Measurements from ENCODE around the gene SOHLH1.

The SOHLH1 gene

DNA sequence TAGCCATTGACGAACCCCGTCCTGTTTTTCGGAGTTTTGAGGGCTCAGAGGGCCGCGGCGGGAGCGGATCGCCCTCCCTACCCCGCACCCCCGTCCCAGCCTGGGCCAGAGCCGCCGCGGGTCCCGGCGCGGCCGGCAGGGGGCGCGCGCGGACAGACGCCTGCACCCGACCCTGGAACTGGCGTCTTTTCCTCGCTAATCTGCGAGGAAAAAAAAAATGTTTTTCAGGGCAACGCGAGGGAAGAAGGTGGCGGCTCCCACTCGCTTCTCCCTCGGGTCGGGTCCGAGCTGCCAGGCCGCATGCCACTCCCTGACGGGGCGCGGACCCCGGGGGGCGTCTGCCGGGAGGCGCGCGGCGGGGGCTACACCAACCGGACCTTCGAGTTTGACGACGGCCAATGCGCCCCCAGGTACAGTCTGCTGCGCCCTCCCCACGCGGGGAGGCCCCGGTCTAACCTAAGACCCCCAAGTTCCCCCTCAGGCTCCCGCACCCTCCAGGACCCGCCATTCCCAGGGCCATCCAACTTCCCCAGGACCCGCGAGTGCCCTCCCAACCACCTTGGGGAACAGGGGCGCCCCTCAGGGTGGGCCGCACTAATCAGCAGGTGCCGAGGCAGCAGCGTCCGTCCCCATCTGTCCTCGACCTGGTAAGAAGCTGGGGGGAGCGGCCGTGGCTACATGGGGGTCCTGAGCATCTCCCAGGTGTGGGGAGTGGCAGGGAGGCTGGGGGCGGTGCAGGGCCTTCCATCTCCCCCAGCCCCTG, 2.9 kb upstream of the SOHLH1 start, which contains the start of gene KCNT1:
Gene KCNT1 (plus strand): TSS at position 227 of the 763 bp plus-strand sequence. CDS start 74 bp downstream, at position 301.
- no peak within 1 kb of the TSS for H3K4me3 Mint-ChIP-seq
- no peaks in the 10 kb centered on the region for H3K27me3 Mint-ChIP-seq (ENCODE audit: low read depth)
- no peak within 1 kb of the TSS for H3K27ac Mint-ChIP-seq
- H3K9me3 Mint-ChIP-seq = no peaks in the 10 kb centered on the region
- H3K4me1 Mint-ChIP-seq (ENCODE audit: low read depth) = no peaks in the 10 kb centered on the region
- no peaks in the 10 kb centered on the region for H3K36me3 Mint-ChIP-seq (ENCODE audit: low read depth)

DNA sequence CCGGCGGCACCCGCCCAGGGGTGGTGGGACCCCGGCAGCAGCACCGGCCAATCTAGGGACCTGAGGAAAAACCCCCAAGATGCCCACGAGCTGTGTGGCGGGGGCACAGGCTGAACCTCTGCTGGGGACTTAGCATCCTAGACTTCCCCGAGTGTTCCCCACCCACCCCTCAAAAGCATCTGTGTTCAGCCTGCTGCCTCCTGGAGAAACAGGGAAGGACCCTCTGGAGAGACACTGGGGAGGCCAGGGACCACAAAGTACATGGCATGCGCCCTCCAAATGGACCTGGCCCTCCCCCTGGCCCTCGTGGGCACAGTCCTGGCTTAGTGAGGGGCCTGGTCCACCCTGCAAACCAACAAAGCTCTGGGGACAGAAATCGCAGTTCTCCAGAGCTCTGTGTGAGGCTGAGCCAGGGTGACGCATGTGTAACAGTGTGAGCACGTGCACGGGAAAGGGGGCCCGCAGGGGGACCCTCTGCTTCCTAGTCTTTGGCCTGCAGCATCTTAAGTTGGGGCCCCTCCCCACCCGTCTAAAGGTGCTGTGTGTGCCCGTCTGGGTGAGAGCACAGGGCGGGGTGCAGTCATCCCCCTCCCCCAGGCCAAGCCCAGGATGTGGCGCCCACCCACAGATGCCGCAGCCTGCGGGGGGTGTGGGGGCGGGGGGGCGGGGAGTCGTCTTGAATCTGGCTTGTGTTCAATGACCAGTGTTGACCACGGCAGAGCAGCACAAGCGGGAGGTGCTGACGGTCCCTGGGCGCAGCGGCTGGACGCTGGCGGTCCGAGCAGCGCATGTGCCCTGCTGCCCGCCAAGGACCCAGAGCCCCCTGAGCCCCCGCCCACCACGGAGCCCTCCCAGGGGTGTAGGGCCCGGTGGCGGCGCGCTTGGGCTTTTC, 2.0 kb upstream of the SOHLH1 start:
- Mint-ChIP-seq H3K4me3 (no peak overlapping the region), H3K36me3 (ENCODE audit: low read depth) (no peaks in the 10 kb centered on the region), H3K27me3 (ENCODE audit: low read depth) (no peaks in the 10 kb centered on the region), H3K4me1 (ENCODE audit: low read depth) (no peaks in the 10 kb centered on the region), H3K9me3 (no peaks in the 10 kb centered on the region), H3K27ac (no peak overlapping the region)

DNA sequence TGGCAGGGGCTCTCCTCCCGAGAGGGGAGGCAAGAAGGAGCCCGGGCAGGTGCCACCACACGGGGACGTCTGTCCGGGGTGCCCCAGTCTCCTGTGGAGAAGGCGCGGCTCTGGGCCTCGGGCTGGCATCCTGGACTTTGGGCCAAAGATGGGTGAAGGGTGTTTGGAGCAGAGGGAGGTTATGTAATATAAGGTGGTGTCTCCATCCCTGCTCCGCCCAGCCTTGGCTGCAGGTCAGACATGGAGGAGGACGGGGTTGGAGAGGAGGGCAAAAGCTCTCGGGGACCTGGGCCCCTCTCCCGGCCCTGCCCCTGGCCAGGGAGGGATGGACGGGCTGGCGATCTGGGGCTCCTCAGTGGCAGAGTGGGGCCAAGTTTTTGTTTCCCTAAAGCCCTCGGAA, 1.2 kb upstream of the SOHLH1 start:
- Mint-ChIP-seq H3K27ac (no peak overlapping the region), H3K27me3 (ENCODE audit: low read depth) (no peaks in the 10 kb centered on the region), H3K9me3 (no peaks in the 10 kb centered on the region), H3K36me3 (ENCODE audit: low read depth) (no peaks in the 10 kb centered on the region), H3K4me3 (no peak overlapping the region), H3K4me1 (ENCODE audit: low read depth) (no peaks in the 10 kb centered on the region)

GRCh38 chr9:135698767-135699166, 514 bp downstream of the SOHLH1 start:
- no peaks in the 10 kb centered on the region for H3K36me3 Mint-ChIP-seq (ENCODE audit: low read depth)
- no peak overlapping the region for H3K4me3 Mint-ChIP-seq
- no peaks in the 10 kb centered on the region for H3K27me3 Mint-ChIP-seq (ENCODE audit: low read depth)

DNA sequence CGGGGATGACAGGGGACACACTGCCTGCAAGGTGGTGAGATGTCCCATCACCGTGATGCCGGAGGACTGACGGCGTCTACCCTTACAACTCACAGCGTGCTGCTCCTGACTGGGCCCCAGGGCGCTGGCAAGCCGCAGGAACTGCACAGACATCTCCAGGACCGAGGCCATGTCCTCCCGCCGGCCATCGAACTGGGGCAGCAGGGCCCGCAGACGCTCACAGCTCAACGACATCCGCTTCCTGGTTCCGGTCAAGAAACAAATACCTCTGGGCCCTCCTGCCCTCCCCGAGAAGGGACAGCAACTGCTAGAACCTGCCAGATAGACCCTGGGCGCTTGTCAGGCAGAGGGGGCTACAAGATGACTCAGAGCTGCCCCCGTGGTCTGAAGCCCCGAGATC, 1.0 kb downstream of the SOHLH1 start:
- no peak overlapping the region for H3K4me3 Mint-ChIP-seq
- no peaks in the 10 kb centered on the region for H3K36me3 Mint-ChIP-seq (ENCODE audit: low read depth)
- H3K4me1 Mint-ChIP-seq (ENCODE audit: low read depth) = no peaks in the 10 kb centered on the region
- H3K27ac Mint-ChIP-seq = no peak overlapping the region
- no peaks in the 10 kb centered on the region for H3K9me3 Mint-ChIP-seq
- no peaks in the 10 kb centered on the region for H3K27me3 Mint-ChIP-seq (ENCODE audit: low read depth)

More at GRCh38 chr9:135698767-135699166, 514 bp downstream of the SOHLH1 start:
- no peak overlapping the region for H3K27ac Mint-ChIP-seq
- no peaks in the 10 kb centered on the region for H3K9me3 Mint-ChIP-seq
- no peaks in the 10 kb centered on the region for H3K4me1 Mint-ChIP-seq (ENCODE audit: low read depth)

DNA sequence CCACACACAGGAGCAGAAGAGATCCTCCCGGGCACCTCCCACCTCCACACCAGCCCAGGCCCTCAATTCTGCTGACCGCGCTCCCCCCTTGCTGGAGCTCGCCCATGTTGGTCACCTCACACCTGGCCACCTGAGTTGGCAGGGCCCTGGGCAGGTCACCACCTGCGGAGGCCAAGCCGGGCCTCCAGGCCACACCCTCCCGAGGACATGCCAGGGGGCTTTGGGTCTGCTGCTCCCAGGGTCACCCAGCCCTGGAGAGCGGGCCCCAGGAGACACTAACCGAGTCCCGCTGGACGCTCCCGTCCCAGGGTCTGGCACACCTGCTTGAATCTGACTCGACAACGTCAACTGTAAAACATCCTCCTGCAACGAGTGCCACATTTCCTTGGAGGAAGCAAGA, 2.1 kb downstream of the SOHLH1 start:
- Mint-ChIP-seq H3K27me3 (ENCODE audit: low read depth) (no peaks in the 10 kb centered on the region), H3K9me3 (no peaks in the 10 kb centered on the region), H3K27ac (no peak overlapping the region), H3K36me3 (ENCODE audit: low read depth) (no peaks in the 10 kb centered on the region), H3K4me1 (ENCODE audit: low read depth) (no peaks in the 10 kb centered on the region), H3K4me3 (no peak overlapping the region)

DNA sequence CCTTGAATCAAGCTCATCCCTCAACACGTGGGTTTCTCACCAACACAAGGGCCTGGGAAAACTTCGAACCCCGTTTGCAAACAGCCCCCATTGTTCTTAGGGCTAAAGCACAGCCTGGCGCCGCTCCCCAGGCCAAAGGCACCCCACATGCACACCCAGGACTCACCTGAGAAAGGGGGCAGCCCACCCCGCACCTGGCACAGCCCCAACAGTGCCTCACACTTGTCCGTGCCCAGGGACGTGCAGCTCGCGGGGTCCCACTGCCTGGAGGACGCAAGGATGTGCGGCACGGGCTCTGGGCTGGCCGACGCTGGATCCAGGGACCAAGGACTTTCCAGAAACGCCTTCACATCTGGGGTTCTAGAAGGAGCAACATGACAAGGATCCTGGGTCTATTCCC, 2.8 kb downstream of the SOHLH1 start:
- Mint-ChIP-seq H3K27ac (no peak overlapping the region), H3K27me3 (ENCODE audit: low read depth) (no peaks in the 10 kb centered on the region), H3K4me3 (no peak overlapping the region), H3K4me1 (ENCODE audit: low read depth) (no peaks in the 10 kb centered on the region), H3K9me3 (no peaks in the 10 kb centered on the region), H3K36me3 (ENCODE audit: low read depth) (no peaks in the 10 kb centered on the region)

DNA sequence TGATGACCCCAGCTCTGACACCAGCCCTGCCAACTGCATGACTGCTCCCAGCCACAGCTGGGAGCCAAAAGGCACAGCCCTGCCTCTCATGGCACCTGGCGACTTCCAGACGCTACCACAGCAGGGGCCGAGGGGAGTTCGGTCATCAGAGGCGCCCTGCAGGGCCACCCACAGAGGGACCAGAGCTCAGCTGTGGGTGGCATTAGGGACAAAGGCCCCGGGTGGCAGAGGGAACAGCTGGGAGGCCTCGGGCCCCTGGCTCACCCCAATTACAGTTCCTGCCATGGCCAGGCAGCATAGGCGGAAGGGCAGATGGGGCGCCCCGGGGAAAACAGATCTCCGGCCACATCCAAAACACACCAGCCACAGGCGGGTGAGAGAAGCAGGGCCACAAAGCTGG, 3.6 kb downstream of the SOHLH1 start:
- Mint-ChIP-seq H3K27me3 (ENCODE audit: low read depth) (no peaks in the 10 kb centered on the region), H3K4me1 (ENCODE audit: low read depth) (no peaks in the 10 kb centered on the region), H3K9me3 (no peaks in the 10 kb centered on the region), H3K36me3 (ENCODE audit: low read depth) (no peaks in the 10 kb centered on the region), H3K4me3 (no peak overlapping the region), H3K27ac (no peak overlapping the region)

- Mint-ChIP-seq H3K4me3 (no peak overlapping the region), H3K4me1 (ENCODE audit: low read depth) (no peaks in the 10 kb centered on the region), H3K36me3 (ENCODE audit: low read depth) (no peaks in the 10 kb centered on the region), H3K27ac (no peak overlapping the region), H3K27me3 (ENCODE audit: low read depth) (no peaks in the 10 kb centered on the region), H3K9me3 (no peaks in the 10 kb centered on the region)
Observed at GRCh38 chr9:135695036-135695435, 4.2 kb downstream of the SOHLH1 start.

DNA sequence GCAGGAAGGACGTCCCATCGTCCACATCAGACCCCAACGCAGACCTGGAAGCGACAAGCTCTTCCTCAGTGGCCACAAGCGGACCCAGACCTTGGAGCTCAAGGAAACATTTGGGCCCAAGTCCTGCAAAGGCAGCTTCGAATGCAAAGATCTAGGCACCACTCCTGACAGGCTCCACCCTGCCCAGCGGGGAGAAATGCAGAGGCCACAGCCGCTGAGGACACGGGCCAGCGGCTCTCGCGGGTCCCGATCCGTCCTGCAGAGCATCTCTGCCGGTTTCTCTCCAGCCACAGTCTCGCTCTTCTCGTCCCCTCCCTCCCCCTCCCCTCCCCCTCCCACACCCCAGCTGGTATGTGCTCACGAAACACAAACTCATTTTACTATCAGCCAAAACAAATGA, 4.9 kb downstream of the SOHLH1 start:
- Mint-ChIP-seq H3K9me3 (no peaks in the 10 kb centered on the region), H3K27me3 (ENCODE audit: low read depth) (no peaks in the 10 kb centered on the region), H3K4me3 (no peak overlapping the region), H3K27ac (no peak overlapping the region), H3K4me1 (ENCODE audit: low read depth) (no peaks in the 10 kb centered on the region), H3K36me3 (ENCODE audit: low read depth) (no peaks in the 10 kb centered on the region)

DNA sequence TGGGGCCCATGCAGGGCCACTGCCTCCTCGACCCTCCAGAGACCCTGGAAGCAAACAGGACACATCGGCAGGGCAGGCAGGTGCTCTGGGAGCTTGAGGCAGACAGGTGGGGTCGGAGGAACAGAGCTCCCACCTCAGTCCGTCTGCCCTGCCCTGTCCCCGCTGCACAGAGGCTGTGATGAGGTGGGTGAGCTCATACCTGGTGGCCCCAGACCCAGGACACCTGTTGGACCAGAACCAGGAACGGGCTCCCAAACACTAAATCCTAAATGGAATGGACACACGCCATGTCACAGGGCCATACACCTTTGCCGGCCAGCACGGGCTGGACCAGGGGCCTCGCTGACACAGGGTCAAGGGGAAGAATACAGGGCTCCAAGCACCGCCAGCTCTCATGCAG, 5.5 kb downstream of the SOHLH1 start:
- H3K27me3 Mint-ChIP-seq (ENCODE audit: low read depth) = no peaks in the 10 kb centered on the region
- H3K27ac Mint-ChIP-seq = no peak overlapping the region
- no peaks in the 10 kb centered on the region for H3K36me3 Mint-ChIP-seq (ENCODE audit: low read depth)
- H3K9me3 Mint-ChIP-seq = no peaks in the 10 kb centered on the region
- H3K4me3 Mint-ChIP-seq = no peak overlapping the region
- H3K4me1 Mint-ChIP-seq (ENCODE audit: low read depth) = no peaks in the 10 kb centered on the region

GRCh38 chr9:135693265-135693664, 6.0 kb downstream of the SOHLH1 start:
- H3K4me1 Mint-ChIP-seq (ENCODE audit: low read depth) = no peaks in the 10 kb centered on the region
- no peak overlapping the region for H3K4me3 Mint-ChIP-seq
- no peak overlapping the region for H3K27ac Mint-ChIP-seq
- no peaks in the 10 kb centered on the region for H3K27me3 Mint-ChIP-seq (ENCODE audit: low read depth)
- no peaks in the 10 kb centered on the region for H3K36me3 Mint-ChIP-seq (ENCODE audit: low read depth)
- H3K9me3 Mint-ChIP-seq = no peaks in the 10 kb centered on the region

- H3K9me3 Mint-ChIP-seq = no peaks in the 10 kb centered on the region
- no peak overlapping the region for H3K27ac Mint-ChIP-seq
- no peaks in the 10 kb centered on the region for H3K4me1 Mint-ChIP-seq (ENCODE audit: low read depth)
- H3K27me3 Mint-ChIP-seq (ENCODE audit: low read depth) = no peaks in the 10 kb centered on the region
- H3K4me3 Mint-ChIP-seq = no peak overlapping the region
- no peaks in the 10 kb centered on the region for H3K36me3 Mint-ChIP-seq (ENCODE audit: low read depth)
Observed at GRCh38 chr9:135692410-135692809, 6.9 kb downstream of the SOHLH1 start.

GRCh38 chr9:135690836-135691570, 8.3 kb downstream of the SOHLH1 start:
- no peaks in the 10 kb centered on the region for H3K36me3 Mint-ChIP-seq (ENCODE audit: low read depth)

More at GRCh38 chr9:135690836-135691570, 8.3 kb downstream of the SOHLH1 start:
- Mint-ChIP-seq H3K4me1 (ENCODE audit: low read depth) (no peaks in the 10 kb centered on the region), H3K27me3 (ENCODE audit: low read depth) (no peaks in the 10 kb centered on the region), H3K9me3 (no peaks in the 10 kb centered on the region), H3K4me3 (no peak overlapping the region), H3K27ac (no peak overlapping the region)
